IPS-NIHi11 (cell line): ENCODE results near the gene PGF.

ENCODE experiments used
- DNase-seq: peaks from one replicate; pipeline ENCODE4 v3.0.0; 2012; ENCODE audit warnings: mixed read lengths, low spot score

The PGF gene

DNA sequence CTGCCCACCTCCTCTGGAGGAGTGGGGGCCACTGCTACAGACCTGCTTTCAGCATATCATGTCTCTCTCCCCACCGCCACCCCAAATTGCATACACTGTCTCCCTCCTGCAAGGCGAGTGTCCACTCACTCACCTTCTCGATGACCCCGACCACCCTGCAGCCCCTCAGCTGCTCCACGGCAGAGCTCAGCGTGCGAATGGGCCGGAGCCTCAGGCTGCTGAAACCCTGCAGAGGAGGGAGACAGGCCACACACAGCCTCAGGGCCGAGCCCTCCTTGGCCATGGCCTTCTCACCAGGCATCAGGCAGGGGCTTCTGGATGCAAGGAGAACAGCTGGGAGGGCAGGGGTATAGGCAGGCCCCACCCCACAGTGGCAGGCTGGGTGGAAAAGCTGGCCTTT, 37.0 kb downstream of the PGF start:
- no peak for DNase-seq

- no peak for DNase-seq
These were observed 37.7 kb downstream of the PGF start for GRCh38 chr14:74917646-74918081.

DNA sequence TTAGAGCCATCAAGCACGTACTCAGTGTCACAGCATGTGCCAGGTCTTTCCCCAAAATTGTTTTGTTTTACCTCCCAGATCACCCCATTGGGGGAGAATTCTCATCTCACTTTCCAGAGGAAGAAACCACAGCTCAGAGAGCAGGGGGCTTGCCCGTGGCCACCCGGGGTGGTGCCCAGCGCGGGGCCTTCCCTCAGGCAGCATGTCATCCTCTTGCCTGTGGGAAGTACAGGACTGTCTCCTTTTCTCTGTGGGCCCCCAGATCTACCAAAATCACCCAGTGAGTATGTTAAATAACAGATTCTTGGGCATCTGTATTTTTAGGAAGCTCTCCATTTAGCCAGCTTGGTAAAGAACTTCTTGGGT, 38.2 kb downstream of the PGF start:
- DNase-seq, result no peak

- DNase-seq, result no peak
These were observed 39.6 kb downstream of the PGF start for GRCh38 chr14:74915826-74916225.

DNA sequence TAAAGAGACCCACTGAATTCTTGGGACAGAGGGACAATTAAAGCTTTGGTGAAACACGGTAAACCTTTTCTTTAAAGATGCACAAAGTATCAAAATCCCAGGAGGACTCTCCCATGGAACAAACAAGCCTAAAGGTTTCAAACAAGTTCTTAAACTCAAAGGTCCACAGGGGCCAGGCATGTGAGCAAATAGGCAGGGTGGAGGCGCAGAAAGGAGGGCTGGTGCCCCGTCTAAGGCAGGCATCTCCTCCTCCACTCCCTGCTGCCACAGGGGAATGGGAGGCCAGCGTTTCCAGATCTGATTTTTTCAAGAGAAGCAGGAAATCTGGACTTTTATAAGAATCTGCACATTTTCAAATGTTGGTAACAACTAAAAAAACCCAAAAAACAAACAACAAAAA, 40.0 kb downstream of the PGF start:
- no peak for DNase-seq

GRCh38 chr14:74913986-74914573, 41.3 kb downstream of the PGF start:
- peak; percentile 72 for DNase-seq

DNA sequence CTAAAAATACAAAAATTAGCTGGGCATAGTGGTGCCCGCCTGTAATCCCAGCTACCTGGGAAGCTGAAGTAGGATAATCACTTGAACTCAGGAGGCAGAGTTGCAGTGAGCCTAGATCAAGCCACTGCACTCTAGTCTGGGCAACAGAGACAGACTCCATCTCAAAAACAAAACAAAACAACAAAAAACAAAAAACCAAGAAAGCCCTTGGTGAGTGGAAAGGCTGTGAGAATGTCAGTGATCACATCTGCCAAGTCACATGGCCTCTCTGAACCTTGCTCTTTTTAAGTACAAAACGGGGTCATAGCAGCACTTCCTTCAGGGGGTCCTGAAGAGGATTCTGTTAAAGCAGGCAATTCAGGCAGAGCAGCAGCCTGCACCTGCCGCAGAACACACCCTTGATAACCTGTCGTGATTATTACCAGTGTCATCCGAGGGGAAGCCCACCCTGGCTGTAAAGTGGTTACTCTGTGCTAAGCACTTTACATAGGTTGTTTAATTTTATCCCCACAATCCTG, 41.9 kb downstream of the PGF start:
- no peak for DNase-seq

- DNase-seq, result no peak
These were observed 42.6 kb downstream of the PGF start for GRCh38 chr14:74912801-74913200.

DNA sequence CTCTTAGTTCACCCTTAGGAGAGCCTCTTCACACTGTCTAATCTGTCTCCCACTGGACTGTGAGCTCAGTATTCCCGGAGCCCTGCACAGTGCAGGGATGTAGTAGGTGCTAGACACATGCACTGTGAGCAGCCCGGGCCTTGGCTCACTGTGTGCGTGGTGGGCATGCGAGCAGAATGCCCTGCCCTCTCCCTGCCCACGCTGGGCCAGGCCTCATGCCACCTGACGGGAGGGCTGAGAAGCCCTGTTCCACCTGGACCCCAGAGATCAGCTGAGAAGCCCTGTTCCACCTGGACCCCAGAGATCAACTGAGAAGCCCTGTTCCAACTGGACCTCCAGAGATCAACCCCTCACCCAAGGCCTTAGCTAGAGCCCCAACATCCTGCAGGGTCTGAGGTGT, 43.3 kb downstream of the PGF start:
- DNase-seq, result no peak

- no peak for DNase-seq
These were observed 43.7 kb downstream of the PGF start for GRCh38 chr14:74911704-74912103.

- no peak for DNase-seq
These were observed 44.2 kb downstream of the PGF start for GRCh38 chr14:74911221-74911620.

DNA sequence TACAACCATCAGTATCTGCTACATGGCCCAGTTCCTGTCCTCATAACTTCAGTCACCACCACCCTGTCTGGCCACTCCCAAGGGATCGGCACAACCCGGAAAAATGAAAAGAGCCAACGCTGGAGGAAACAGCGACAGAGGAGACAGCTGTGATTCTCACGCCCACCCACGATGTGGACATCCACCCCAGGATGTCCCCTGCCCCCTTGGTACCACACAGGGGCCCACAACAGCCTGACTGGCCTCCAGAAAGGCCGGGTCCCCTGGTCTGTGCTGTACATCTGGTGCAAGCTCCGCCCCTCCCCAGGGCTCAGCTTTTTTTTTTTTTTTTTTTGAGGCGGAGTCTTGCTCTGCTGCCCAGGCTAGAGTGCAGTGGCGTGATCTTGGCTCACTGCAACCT, 44.8 kb downstream of the PGF start:
- no peak for DNase-seq

- DNase-seq, result no peak
These were observed 45.5 kb downstream of the PGF start for GRCh38 chr14:74909911-74910310.

DNA sequence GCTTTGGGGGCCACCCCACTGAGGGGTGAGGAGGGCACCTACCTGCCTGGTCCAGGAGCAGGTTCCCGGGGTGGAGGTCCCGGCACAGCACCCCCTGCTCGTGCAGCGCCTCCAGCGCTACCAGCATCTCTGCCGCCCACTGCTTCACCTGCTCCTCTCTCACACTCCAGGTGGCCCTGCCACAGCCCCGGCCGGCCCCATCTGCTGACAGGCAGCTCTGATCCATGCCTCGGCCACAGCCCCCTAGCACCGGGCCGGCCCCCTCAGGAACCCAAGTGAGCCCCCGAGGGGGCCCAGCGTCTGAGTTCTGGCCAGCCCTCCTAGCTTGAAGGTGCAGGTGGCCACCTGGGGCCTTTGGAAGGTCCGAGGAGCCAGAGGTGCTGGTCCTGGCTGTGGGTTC, 45.9 kb downstream of the PGF start:
- no peak for DNase-seq

GRCh38 chr14:74908861-74909341, 46.5 kb downstream of the PGF start:
- no peak for DNase-seq

GRCh38 chr14:74907744-74908143, 47.7 kb downstream of the PGF start:
- no peak for DNase-seq

DNA sequence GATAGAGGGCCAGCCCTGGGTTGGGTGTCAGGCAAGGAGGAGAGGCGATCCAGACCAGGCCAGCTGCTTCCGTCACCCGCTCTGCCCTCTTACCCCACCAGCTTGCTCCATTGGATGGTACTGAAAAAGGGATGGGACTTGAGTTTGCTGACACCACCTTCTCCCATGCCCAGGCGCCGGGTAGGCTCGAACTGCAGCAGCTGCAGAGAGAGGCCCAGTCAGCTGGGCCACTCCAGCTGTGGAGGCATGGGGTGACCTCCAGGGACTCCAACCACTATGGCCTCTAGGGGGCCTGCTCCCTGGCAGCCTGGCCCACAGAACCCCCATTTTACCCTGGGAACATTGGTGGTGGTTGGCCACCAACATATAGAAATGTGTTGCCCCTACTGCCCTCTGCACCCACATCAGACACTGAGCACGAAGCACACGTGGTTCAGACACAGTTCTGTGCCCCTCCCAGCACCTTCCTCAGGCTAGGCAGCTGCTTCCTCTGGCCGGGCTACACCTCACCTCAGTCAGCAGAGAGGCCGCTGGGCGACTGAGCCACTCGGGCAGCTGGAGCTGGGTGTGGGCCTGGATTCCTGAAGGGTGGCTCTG, 48.4 kb downstream of the PGF start:
- peak; percentile 56 for DNase-seq

DNA sequence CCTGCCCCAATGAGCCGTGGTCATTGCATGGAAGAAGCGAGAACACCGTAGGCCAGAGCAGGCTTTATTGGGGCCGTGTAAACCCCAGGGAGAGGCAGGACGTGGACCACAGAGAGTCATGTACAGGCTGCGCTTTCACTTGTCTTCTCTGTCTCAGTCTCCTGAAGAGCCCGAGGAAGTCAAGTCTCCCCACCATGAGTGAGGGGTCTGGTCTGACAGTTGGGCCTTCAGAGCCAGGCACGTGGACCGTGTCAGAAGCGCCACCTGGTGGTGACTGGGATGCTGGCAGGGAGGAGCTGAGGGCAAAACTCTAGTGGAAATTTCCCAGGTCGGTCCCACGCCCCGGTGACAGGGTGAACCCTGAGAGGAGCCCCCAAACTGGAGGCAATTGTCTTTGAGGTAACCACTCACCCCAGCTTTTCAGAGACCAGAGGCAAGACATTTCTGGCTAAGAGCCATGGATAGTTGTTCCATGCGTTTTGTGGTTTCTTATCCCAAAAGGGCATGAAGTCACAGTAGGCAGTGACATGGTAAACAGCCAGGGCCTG, 49.7 kb downstream of the PGF start:
- peak; percentile 89 for DNase-seq

DNA sequence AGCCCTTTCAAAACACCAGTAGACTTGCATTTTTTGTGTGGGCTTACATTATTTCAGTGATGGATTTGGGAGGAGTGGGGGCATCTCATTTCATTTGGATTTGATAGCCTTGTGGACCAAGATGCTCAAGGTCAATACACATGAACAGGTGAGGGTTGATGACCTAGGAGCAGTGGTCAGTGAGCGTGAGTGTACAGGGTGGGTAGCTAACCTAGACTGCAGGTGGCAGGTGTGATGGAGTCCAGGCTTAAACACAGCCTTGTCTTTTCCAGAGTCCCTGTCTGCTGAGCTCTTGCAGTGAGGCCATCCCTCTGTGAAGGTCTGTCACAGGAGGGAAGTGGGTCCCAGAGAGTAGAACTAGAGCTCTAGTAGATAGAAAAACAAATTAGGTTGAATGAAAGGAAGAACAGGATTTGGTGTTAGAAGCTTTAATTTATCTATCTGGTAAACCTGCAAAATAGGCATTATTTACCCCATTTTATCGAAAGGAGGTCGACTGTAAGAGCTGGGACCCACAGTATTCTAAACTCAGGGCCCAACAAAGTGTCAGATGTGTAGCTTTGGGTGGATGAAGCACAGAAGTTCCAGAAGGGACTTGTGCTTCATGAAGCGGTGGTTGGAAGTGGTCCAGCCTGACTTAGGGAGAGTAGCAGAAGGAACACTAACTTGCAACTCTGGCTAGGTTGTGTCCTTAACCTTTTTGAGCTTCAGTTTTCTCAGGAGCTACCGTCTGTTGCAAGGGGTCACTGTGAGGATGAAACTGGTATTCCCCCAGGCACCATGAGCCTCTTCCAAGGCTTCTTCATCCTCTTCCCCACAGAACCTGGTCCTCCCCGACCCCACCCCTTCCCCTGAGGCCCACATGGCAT, 50.5 kb downstream of the PGF start:
- no peak for DNase-seq

DNA sequence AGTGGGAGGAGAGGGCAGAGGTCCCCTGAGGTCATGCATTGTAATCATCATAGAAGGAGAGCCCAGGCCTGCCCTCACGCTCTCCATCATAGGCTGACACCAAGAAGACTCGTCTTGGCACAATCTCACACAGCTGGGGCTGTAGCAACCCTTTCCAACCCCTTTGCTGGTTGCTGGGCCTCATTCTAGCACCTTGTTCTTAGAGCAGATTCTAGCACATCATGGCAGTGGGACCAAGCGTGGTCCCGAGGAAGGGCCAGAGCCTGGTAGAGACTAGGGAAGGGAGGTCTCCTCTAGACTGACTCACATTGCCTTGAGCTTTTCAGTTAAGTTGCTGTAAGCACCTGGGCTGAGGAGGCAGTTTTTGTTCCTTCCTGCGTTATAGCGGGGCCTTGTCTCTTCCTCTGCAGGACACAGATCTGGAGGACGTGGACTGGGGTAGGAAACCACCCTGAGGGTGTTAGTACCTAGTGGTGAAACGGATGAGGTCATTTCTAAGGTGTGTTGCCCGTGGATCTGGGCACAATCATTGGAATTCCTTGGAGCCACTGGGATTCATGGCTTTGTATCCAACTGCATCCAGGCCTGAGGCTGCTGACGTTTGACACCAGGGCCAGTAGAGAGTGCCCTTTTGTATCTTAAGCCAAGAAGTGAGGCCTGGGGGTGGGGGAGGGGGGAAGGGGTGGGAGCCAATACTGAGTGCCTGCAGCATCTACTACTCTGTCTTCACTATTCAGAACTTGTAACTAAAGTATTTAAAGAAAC, 52.3 kb downstream of the PGF start:
- DNase-seq, result no peak

DNA sequence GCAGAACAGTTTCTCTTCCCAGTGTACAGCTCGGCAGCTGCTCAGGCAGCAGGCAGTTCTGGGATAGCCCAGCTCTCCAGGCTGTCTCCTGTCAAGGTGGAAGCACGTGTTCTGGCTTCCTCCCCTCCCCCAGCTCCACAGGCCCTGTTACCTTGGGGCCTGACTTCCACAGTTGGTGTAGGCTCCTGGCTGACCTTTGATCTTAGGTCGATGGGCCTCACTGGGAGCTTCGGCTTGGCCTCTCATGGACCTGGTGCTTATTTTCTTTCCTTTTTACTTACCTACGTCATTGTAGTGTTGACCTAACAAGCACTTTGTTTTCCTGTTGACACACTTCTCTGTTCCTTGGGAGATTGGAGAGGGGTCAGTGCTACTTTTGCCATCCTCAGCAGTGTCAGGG, 56.7 kb downstream of the PGF start:
- DNase-seq, result no peak

GRCh38 chr14:74898083-74898482, 57.3 kb downstream of the PGF start:
- DNase-seq, result no peak
